Stimulated activated CD4-positive, alpha-beta T cell treated with anti-CD3 and anti-CD28 coated beads, Interleukin-12 subunit alpha, Interleukin-12 subunit beta, amount 100 ng/mL, for 4 hours (primary cell): ENCODE data around the gene SGO1.

Source experiments
- DNase-seq: peaks from one replicate; pipeline ENCODE4 v3.0.0-alpha.2; 2020

SGO1 gene

DNA sequence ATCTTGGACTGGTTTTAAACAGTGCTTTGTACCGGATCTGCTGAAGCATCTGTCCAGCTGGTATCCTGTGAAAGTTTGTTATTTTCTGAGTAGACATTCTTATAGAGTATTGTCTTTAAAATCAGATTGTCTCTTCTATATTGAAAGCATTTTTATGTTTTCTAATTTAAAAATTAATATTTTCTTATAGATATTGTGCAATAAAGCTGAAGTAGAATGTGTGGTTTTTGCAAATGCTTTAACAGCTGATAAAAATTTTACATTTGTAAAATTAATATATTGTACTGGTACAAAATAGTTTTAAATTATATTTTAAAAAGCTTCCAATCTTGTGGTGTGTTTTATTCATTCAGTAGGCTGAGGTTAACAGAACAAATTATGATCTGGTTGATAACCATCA lies 31.9 kb downstream of the SGO1 start:
- DNase-seq: no peak

DNA sequence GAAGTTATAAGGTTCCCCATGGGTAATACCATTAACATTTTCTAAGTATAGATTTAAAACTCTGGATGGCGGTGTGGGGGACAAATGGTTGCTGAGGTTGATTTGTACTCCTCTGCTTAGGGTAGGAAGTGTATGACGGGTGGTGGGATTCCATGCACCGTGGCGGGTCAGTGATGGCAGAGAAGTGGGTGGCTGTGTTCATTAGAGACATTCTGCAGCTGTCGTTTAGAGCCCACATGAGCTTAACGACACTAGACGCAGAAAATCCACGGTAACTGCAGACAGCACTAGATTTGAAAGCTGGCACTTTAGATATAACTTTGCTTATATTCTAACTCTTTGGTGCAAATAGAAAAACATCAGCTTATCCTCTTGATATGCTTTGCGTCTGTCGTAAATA lies 37.5 kb downstream of the SGO1 start:
- no peak for DNase-seq

GRCh38 chr3:20147361-20147760 lies 38.6 kb downstream of the SGO1 start:
- no peak for DNase-seq

GRCh38 chr3:20146301-20146700 lies 39.7 kb downstream of the SGO1 start:
- no peak for DNase-seq

DNA sequence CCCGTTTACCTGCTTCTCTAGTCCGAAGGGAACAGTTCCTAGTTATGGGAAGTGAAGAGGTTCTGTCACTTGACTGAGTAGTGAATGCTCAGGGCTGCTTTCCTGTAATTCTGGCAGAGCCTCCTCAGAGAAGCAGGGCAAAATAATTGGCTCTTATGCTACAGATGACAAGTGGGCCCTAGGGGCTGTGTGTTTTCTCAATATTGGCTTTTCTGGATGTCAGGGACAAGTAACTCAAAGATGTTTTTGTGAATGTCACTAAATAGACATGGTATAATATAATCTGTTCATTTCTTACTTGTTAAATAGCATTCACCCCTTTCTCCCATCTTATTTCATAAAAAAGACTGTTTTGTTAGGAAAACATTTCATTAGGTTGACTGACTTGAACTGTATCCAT lies 40.1 kb downstream of the SGO1 start:
- no peak for DNase-seq

DNA sequence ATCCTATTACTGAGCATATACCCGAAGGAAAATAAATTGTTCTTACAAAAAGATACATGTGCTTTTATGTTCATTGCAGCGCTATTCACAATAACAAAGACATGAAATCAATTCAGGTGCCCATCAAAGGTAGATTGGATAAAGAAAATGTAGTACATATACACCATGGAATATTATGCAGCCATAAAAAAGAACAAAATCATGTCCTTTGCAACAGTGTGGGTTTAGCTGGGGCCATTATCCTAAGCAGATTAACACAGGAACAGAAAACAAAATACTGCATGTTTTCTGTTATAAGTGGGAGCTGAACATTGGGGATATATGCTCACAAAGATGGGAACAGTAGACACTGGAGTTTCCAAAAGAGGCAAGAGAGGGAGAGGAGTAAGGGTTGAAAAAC lies 42.5 kb downstream of the SGO1 start:
- DNase-seq: no peak

DNA sequence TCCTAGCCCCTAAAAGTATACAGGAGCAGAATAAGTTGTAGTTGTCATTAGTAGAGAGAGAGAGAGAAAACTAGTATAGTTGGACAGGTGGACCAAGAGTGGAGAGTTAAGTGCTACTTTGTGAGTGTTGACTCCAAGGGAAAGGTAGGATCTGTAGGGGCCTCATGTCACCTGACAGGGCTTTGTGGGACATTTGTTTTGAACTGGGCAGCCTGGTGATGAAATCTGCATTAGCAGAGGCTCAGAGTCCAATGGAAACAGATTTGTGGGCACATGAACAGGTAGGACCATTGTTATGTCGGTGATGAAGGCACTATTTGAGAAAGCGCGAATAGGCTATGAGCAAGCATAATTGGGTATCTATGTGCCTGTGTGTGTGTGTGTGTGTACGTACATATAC lies 43.5 kb downstream of the SGO1 start:
- no peak for DNase-seq

GRCh38 chr3:20141851-20142250 lies 44.2 kb downstream of the SGO1 start:
- no peak for DNase-seq

GRCh38 chr3:20141316-20141715 lies 44.7 kb downstream of the SGO1 start:
- DNase-seq: no peak

- DNase-seq: no peak
Observed at GRCh38 chr3:20140881-20141280, 45.1 kb downstream of the SGO1 start.

GRCh38 chr3:20137647-20138046 lies 48.4 kb downstream of the SGO1 start:
- no peak for DNase-seq

GRCh38 chr3:20136231-20136630 lies 49.8 kb downstream of the SGO1 start:
- DNase-seq: no peak

DNA sequence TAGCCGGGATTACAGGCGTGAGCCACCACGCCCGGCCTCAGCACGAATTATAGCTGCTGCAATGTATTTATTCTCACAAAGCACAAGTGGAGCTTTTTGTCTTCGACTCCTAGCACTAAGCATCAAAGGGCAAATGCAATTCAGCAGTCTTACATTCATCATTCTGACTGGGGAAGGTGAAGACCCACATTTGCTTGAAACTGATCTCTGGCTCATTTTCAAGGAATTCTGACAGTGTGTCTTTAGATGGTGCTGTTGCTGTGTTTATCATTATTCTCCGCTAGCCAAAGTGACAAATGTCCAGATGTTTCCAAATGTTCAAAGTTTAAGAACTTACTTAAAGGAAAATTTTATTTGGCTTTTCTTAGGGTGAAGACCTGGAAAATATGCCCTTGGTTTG lies 55.9 kb downstream of the SGO1 start:
- DNase-seq: no peak

- no peak for DNase-seq
Observed at GRCh38 chr3:20128358-20128757, 57.6 kb downstream of the SGO1 start.

- DNase-seq: no peak
Observed at GRCh38 chr3:20125897-20126296, 60.1 kb downstream of the SGO1 start.

DNA sequence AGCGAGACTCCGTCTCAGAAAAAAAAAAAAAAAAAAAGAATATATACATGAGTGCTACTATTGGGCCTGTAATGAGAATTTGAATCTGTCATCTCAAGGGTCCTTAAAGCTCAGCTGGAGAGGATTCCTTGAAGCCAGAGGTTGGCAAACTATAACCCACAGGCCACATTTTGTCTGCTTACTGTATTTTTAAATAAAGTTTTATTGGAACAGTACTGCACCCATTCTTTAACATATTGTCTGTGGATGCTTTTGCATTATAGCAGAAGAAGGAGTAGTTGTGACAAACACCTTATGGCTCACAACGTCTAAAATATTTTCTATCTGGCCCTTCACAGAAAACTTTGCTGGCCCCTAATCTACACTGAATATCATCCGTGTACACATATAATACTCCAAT lies 60.7 kb downstream of the SGO1 start:
- no peak for DNase-seq

DNA sequence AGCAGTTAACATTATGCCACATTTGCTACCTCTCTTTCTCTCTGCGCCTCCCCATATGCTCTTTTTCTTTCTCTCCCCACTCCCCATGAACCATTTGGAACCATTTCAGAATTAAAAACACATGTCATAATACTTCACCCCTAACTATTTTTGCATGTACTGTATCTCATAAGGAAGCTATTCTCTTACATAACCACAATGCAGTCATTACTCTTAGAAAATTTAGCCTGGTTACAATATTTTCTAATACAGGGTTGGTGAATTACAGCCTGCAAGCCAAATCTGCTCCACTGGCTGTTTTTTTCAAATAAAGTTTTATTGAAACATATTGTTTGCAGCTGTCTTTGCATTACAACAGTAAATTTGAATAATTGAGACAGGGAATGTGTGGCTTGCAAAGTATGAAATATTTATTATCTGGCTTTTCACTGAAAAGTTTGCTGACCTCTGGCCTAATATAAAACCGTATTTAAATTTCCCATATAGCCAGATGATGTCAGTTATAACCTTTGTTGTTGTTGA lies 62.8 kb downstream of the SGO1 start:
- DNase-seq: no peak

GRCh38 chr3:20121088-20121487 lies 64.9 kb downstream of the SGO1 start:
- DNase-seq: no peak
